GM18511 (cell line): ENCODE results near the gene MEI1.

Experiments
- ATAC-seq: cut with Tn5 transposase; IDR thresholded peaks from one replicate; pipeline ENCODE4 v1.9.1; 2021; ENCODE audit warnings: mild to moderate bottlenecking, moderate library complexity; ENCODE audit not compliant: unreplicated experiment

Gene MEI1

GRCh38 chr22:41816871-41817270 is 117.6 kb downstream of the MEI1 start:
- ATAC-seq: no peak

- no peak for ATAC-seq
Observed at GRCh38 chr22:41818011-41818410, 118.7 kb downstream of the MEI1 start.

GRCh38 chr22:41818596-41818995 is 119.3 kb downstream of the MEI1 start:
- ATAC-seq: no peak

GRCh38 chr22:41819257-41819656 is 120.0 kb downstream of the MEI1 start:
- ATAC-seq: no peak

- no peak for ATAC-seq
Observed at GRCh38 chr22:41820447-41820846, 121.1 kb downstream of the MEI1 start.

- ATAC-seq: no peak
Observed at GRCh38 chr22:41821471-41822316, 122.4 kb downstream of the MEI1 start.

GRCh38 chr22:41822317-41823057 is 123.2 kb downstream of the MEI1 start:
- ATAC-seq: no peak

GRCh38 chr22:41823797-41824196 is 124.5 kb downstream of the MEI1 start:
- no peak for ATAC-seq

GRCh38 chr22:41825376-41825775 is 126.1 kb downstream of the MEI1 start:
- no peak for ATAC-seq

GRCh38 chr22:41826021-41826420 is 126.7 kb downstream of the MEI1 start:
- no peak for ATAC-seq

GRCh38 chr22:41826430-41827383 is 127.4 kb downstream of the MEI1 start:
- ATAC-seq: no peak

GRCh38 chr22:41827671-41828070 is 128.4 kb downstream of the MEI1 start:
- no peak for ATAC-seq

GRCh38 chr22:41828516-41828915 is 129.2 kb downstream of the MEI1 start:
- no peak for ATAC-seq

- ATAC-seq: no peak
Observed at GRCh38 chr22:41830174-41830573, 130.9 kb downstream of the MEI1 start.

- ATAC-seq: no peak
Observed at GRCh38 chr22:41831383-41831782, 132.1 kb downstream of the MEI1 start.

- ATAC-seq: no peak
Observed at GRCh38 chr22:41831828-41832552, 132.7 kb downstream of the MEI1 start.

- peak; percentile 92 for ATAC-seq
Observed at GRCh38 chr22:41832553-41833368, 133.5 kb downstream of the MEI1 start, which contains the start of gene SREBF2. SREBF2 (plus strand) TSS chr22:41833105; CDS start chr22:41833271, 166 bp downstream.

- ATAC-seq: peak; percentile 20
Observed at GRCh38 chr22:41833369-41834004, 134.2 kb downstream of the MEI1 start.
